Ovary (tissue), 3 donors: ENCODE data around the gene RAB37.

Experiments used
- EP300 ChIP-seq: sonication (generic); formaldehyde crosslinking; IDR thresholded peaks from one replicate; pipeline ENCODE4 v1.6.1; 2017; ENCODE audit warnings: antibody characterized with exemption
- POLR2A ChIP-seq: fragments of 450-650 bp; IDR thresholded peaks from one replicate; pipeline ENCODE4 v1.6.1; 2017; ENCODE audit warnings: antibody characterized with exemption, mild to moderate bottlenecking, moderate library complexity
- TF ChIP-seq, protein P1 (sequence below), 3 donors: fragments of 450-650 bp in 2 of 3; fragments of 200-600 bp in 1 of 3; IDR thresholded peaks; one replicate each; pipeline versions ENCODE4 v1.5.1 to v1.8.0; 2016 to 2022; ENCODE audit warnings: antibody characterized with exemption in 3 of 3, mild to moderate bottlenecking in 1 of 3
- donor health status: DM: no; HTN: no; CAD: no.

DNA sequence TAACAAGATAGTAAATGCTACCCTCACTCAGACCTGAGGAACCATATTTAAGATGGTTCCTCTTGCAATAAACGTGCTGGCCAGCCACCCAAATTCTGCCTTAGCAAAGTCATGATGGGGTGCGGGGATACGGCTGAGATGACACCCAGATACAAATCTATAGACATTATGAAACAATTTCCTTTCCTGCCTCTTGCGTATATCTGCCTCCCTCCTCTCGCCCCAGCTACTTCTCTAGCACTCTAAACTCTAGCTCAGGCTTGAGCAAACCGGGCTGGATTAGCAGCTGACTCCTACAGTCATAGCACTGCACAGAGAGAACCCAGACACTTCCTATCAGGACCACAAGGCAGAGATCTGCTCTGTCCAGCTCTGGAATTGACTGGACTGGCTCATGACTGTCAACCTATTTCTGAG lies 46.6 kb upstream of the RAB37 start:
- TF ChIP-seq, protein P1, sequence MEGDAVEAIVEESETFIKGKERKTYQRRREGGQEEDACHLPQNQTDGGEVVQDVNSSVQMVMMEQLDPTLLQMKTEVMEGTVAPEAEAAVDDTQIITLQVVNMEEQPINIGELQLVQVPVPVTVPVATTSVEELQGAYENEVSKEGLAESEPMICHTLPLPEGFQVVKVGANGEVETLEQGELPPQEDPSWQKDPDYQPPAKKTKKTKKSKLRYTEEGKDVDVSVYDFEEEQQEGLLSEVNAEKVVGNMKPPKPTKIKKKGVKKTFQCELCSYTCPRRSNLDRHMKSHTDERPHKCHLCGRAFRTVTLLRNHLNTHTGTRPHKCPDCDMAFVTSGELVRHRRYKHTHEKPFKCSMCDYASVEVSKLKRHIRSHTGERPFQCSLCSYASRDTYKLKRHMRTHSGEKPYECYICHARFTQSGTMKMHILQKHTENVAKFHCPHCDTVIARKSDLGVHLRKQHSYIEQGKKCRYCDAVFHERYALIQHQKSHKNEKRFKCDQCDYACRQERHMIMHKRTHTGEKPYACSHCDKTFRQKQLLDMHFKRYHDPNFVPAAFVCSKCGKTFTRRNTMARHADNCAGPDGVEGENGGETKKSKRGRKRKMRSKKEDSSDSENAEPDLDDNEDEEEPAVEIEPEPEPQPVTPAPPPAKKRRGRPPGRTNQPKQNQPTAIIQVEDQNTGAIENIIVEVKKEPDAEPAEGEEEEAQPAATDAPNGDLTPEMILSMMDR (IDR thresholded peaks at IDR 0.05), result no peak
- TF ChIP-seq POLR2A (no peak), EP300 (no peak)
